ENCODE results near the gene TENM3. TPM values are rescaled to one million over a fixed set of nuclear protein-coding genes. Genes with fewer than 3 reads are reported as not detected.

The TENM3 gene
- total RNA-seq, 1 donor from 2014 or later: 106 TPM

GRCh38 chr4:182427554-182427953 is 184.4 kb downstream of the TENM3 start:
- Mint-ChIP-seq H3K4me3 (no peak overlapping the region), H3K9me3 (no peaks in the 10 kb centered on the region), H3K4me1 (peaks cover 27% of the 10 kb centered on the region), H3K27me3 (ENCODE audit: low read depth) (no peaks in the 10 kb centered on the region), H3K36me3 (no peaks in the 10 kb centered on the region), H3K27ac (peak overlapping the region; percentile 41)
- DNase-seq (ENCODE audit: low spot score in 2 of 2, unreplicated experiment in 2 of 2): no peak
- no peak for TF ChIP-seq CTCF (IDR thresholded peaks at IDR 0.05; ENCODE audit: unreplicated experiment)

DNA sequence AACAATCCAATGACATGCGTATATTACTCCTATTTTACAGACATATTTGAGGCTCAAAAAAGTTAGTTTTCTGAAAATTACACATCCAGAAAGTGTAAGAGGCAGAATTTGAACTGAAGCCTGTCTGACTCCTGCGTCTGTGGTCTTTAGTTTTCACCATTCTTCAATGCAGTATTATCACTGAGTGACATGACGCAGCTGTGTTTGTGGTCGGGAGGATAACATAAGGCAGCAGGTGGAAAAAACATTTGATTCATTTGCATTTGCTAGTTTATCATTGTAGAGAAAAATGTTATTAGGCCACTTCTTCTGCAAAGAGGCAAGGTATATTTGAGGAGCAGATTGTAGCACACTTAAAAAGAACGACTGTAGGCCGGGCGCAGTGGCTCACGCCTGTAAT is 186.7 kb downstream of the TENM3 start:
- Mint-ChIP-seq H3K4me3 (no peak overlapping the region), H3K27me3 (ENCODE audit: low read depth) (no peaks in the 10 kb centered on the region), H3K9me3 (no peaks in the 10 kb centered on the region), H3K27ac (no peak overlapping the region), H3K36me3 (no peaks in the 10 kb centered on the region), H3K4me1 (peaks cover 19% of the 10 kb centered on the region)
- no peak for DNase-seq (ENCODE audit: low spot score in 2 of 2, unreplicated experiment in 2 of 2)
- TF ChIP-seq CTCF (IDR thresholded peaks at IDR 0.05; ENCODE audit: unreplicated experiment): no peak

- no peak overlapping the region for H3K27ac Mint-ChIP-seq
- no peaks in the 10 kb centered on the region for H3K36me3 Mint-ChIP-seq
- H3K4me3 Mint-ChIP-seq: no peak overlapping the region
- no peak for TF ChIP-seq CTCF (IDR thresholded peaks at IDR 0.05; ENCODE audit: unreplicated experiment)
- H3K27me3 Mint-ChIP-seq (ENCODE audit: low read depth): no peaks in the 10 kb centered on the region
- no peak for DNase-seq (ENCODE audit: low spot score in 2 of 2, unreplicated experiment in 2 of 2)
- no peaks in the 10 kb centered on the region for H3K4me1 Mint-ChIP-seq
- no peaks in the 10 kb centered on the region for H3K9me3 Mint-ChIP-seq
These were observed 189.6 kb downstream of the TENM3 start for GRCh38 chr4:182432819-182433218.

DNA sequence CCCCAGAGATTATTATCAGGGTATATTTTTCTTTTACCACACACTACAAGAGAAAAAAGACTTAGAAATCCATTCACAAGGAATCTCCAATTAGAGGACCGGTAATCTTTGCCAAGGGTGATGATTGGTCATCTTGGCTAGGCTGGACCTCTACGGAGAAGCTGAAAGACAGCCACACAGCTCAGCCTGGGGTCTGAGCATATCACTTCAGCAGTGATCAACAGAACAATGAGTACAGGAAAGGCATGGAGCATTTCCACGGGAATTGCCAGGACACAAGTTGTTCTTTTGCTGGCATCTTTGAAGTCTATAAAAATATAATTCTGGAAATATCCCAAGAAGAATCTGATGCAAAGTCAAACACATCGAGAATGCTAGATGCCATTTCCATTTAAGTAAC is 191.5 kb downstream of the TENM3 start:
- Mint-ChIP-seq H3K4me1 (peaks cover 3% of the 10 kb centered on the region), H3K27me3 (ENCODE audit: low read depth) (no peaks in the 10 kb centered on the region), H3K4me3 (no peak overlapping the region), H3K27ac (no peak overlapping the region), H3K9me3 (no peaks in the 10 kb centered on the region), H3K36me3 (peaks cover 2% of the 10 kb centered on the region)
- no peak for DNase-seq (ENCODE audit: low spot score in 2 of 2, unreplicated experiment in 2 of 2)
- TF ChIP-seq CTCF (IDR thresholded peaks at IDR 0.05; ENCODE audit: unreplicated experiment): no peak

GRCh38 chr4:182435401-182435800 is 192.2 kb downstream of the TENM3 start:
- no peak overlapping the region for H3K27ac Mint-ChIP-seq
- no peaks in the 10 kb centered on the region for H3K9me3 Mint-ChIP-seq
- DNase-seq (ENCODE audit: low spot score in 2 of 2, unreplicated experiment in 2 of 2): no peak
- TF ChIP-seq CTCF (IDR thresholded peaks at IDR 0.05; ENCODE audit: unreplicated experiment): no peak
- H3K4me1 Mint-ChIP-seq: peaks cover 3% of the 10 kb centered on the region
- no peaks in the 10 kb centered on the region for H3K27me3 Mint-ChIP-seq (ENCODE audit: low read depth)
- peaks cover 4% of the 10 kb centered on the region for H3K36me3 Mint-ChIP-seq
- H3K4me3 Mint-ChIP-seq: no peak overlapping the region

DNA sequence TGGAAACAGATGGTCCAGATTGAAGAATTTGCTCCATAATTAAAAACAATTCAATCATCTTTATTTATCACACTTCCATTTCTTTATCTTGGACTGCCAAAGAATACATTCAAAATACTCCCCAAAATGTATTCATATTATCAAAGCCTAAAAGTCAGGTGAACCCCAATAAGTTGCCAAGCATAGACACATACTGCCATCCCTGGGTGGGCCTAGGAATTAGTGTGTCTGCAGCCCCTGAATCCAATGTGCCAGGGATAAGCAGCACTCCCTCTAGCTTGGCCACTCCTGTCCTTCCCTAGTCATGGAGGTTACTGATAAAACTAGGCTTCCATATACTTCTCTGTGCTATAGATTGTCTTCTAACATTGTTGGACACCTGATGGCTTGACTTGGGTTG is 199.9 kb downstream of the TENM3 start:
- Mint-ChIP-seq H3K27ac (no peak overlapping the region), H3K27me3 (ENCODE audit: low read depth) (no peaks in the 10 kb centered on the region), H3K9me3 (no peaks in the 10 kb centered on the region), H3K4me1 (peaks cover 11% of the 10 kb centered on the region), H3K4me3 (no peak overlapping the region), H3K36me3 (peaks cover 5% of the 10 kb centered on the region)
- no peak for TF ChIP-seq CTCF (IDR thresholded peaks at IDR 0.05; ENCODE audit: unreplicated experiment)
- no peak for DNase-seq (ENCODE audit: low spot score in 2 of 2, unreplicated experiment in 2 of 2)

Data from mesothelial cell of epicardium (in vitro differentiated cells).